Measurements from ENCODE around the gene SOX15.
A peak's percentile ranks its signal among the peaks of the same experiment; 100 is the strongest.

Gene SOX15

GRCh38 chr17:7577327-7578199 is 12.3 kb downstream of the SOX15 start:
- no peak for DNase-seq (ENCODE audit: low read depth in 3 of 3)

- DNase-seq (ENCODE audit: low read depth in 3 of 3): no peak
These were observed 13.4 kb downstream of the SOX15 start for GRCh38 chr17:7576432-7576937.

- no peak for DNase-seq (ENCODE audit: low read depth in 3 of 3)
These were observed 13.9 kb downstream of the SOX15 start for GRCh38 chr17:7575959-7576358.

GRCh38 chr17:7575481-7575883 is 14.4 kb downstream of the SOX15 start:
- DNase-seq (ENCODE audit: low read depth in 3 of 3): no peak

- no peak for DNase-seq (ENCODE audit: low read depth in 3 of 3)
These were observed 15.5 kb downstream of the SOX15 start for GRCh38 chr17:7574176-7574953.

GRCh38 chr17:7573324-7574080 is 16.4 kb downstream of the SOX15 start:
- DNase-seq (ENCODE audit: low read depth in 3 of 3): peak; percentile 81 to 88 (median 82)

GRCh38 chr17:7572588-7573323 is 17.1 kb downstream of the SOX15 start:
- peak in 2 of 3 experiments; percentile 99 to 100 for DNase-seq (ENCODE audit: low read depth in 3 of 3)

- peak in 1 of 3 experiments; percentile 98 for DNase-seq (ENCODE audit: low read depth in 3 of 3)
These were observed 17.6 kb downstream of the SOX15 start for GRCh38 chr17:7572338-7572587.

- no peak for DNase-seq (ENCODE audit: low read depth in 3 of 3)
These were observed 19.5 kb downstream of the SOX15 start for GRCh38 chr17:7570351-7570750.

- no peak for DNase-seq (ENCODE audit: low read depth in 3 of 3)
These were observed 20.3 kb downstream of the SOX15 start for GRCh38 chr17:7569571-7569970.

GRCh38 chr17:7563115-7563869 is 26.6 kb downstream of the SOX15 start:
- DNase-seq (ENCODE audit: low read depth in 3 of 3): no peak

- DNase-seq (ENCODE audit: low read depth in 3 of 3): no peak
These were observed 27.7 kb downstream of the SOX15 start for GRCh38 chr17:7562208-7562605.

- peak; percentile 81 to 88 (median 85) for DNase-seq (ENCODE audit: low read depth in 3 of 3)
These were observed 28.2 kb downstream of the SOX15 start, which contains the start of gene SENP3 for GRCh38 chr17:7561589-7562207. Gene SENP3, plus strand, starts transcription at chr17:7561919. Its CDS starts 1,158 bp downstream, at chr17:7563077.

GRCh38 chr17:7561028-7561575 is 28.8 kb downstream of the SOX15 start:
- peak; percentile 76 to 87 (median 78) for DNase-seq (ENCODE audit: low read depth in 3 of 3)

GRCh38 chr17:7560172-7561027 is 29.5 kb downstream of the SOX15 start:
- peak in 1 of 3 experiments; percentile 63 for DNase-seq (ENCODE audit: low read depth in 3 of 3)

- no peak for DNase-seq (ENCODE audit: low read depth in 3 of 3)
These were observed 30.3 kb downstream of the SOX15 start for GRCh38 chr17:7559320-7560171.

GRCh38 chr17:7558544-7559319 is 31.2 kb downstream of the SOX15 start, which contains the start of gene TNFSF13:
Gene TNFSF13, plus strand, starts transcription at chr17:7558750. Its CDS starts 290 bp downstream, at chr17:7559040.
- no peak for DNase-seq (ENCODE audit: low read depth in 3 of 3)
